Retinal pigment epithelial cell (primary cell): ENCODE measurements around the gene TRIM27.
"Not testable (repeated sequence)": the region's sequence is repeated elsewhere in the genome, so short reads cannot be mapped to it uniquely, and the experiment has no call there.

Experiments
- DNase-seq: peaks from one replicate; pipeline ENCODE4 v3.0.0-alpha.2; 2010; ENCODE audit warnings: low read depth
- H3K4me3 ChIP-seq: 2 replicates; pipeline ENCODE4 v1.5.1; 2011; ENCODE audit warnings: mild to moderate bottlenecking, low read length, control low read depth, moderate library complexity
- CTCF ChIP-seq: conservative IDR thresholded peaks from 2 replicates; pipeline ENCODE4 v1.5.1; 2011; ENCODE audit warnings: low read depth, low read length, control low read depth, inconsistent platforms

TRIM27 gene

GRCh38 chr6:28876710-28877109, 47.1 kb downstream of the TRIM27 start:
- DNase-seq = no peak
- H3K4me3 ChIP-seq = no peak overlapping the region
- TF ChIP-seq CTCF = no peak

GRCh38 chr6:28875191-28875747, 48.5 kb downstream of the TRIM27 start:
- no peak for TF ChIP-seq CTCF
- no peak for DNase-seq
- H3K4me3 ChIP-seq = no peak overlapping the region

GRCh38 chr6:28872157-28872817, 51.5 kb downstream of the TRIM27 start:
- H3K4me3 ChIP-seq, DNase-seq: not testable (repeated sequence)

GRCh38 chr6:28871335-28872156, 52.2 kb downstream of the TRIM27 start:
- no peak overlapping the region for H3K4me3 ChIP-seq
- DNase-seq = no peak
- TF ChIP-seq CTCF = no peak

- TF ChIP-seq CTCF = no peak
- no peak overlapping the region for H3K4me3 ChIP-seq
- no peak for DNase-seq
Observed at GRCh38 chr6:28868873-28869272, 54.9 kb downstream of the TRIM27 start.

GRCh38 chr6:28867086-28867409, 56.7 kb downstream of the TRIM27 start:
- no peak for TF ChIP-seq CTCF
- H3K4me3 ChIP-seq = peak overlapping the region; percentile 55
- DNase-seq = no peak

GRCh38 chr6:28866205-28867085, 57.3 kb downstream of the TRIM27 start:
- not testable (repeated sequence) for DNase-seq
- H3K4me3 ChIP-seq = peak overlapping the region; percentile 55
